AG08396 (cell line): ENCODE measurements around the gene VDAC1.
A peak's percentile ranks its signal among the peaks of the same experiment; 100 is the strongest.
"Not testable (repeated sequence)": the region's sequence is repeated elsewhere in the genome, so short reads cannot be mapped to it uniquely, and the experiment has no call there.

Experiments
- DNase-seq: peaks from one replicate; pipeline ENCODE4 v3.0.0; 2012; ENCODE audit warnings: low spot score, mixed read lengths

The VDAC1 gene

GRCh38 chr5:134004626-134005416 is at the start of gene VDAC1:
VDAC1 (minus strand) TSS chr5:134004975; CDS start chr5:133993012, 11,963 bp downstream.
- DNase-seq, result peak; percentile 97

- no peak for DNase-seq
Observed at GRCh38 chr5:134053840-134054338, 49.1 kb upstream of the VDAC1 start.

DNA sequence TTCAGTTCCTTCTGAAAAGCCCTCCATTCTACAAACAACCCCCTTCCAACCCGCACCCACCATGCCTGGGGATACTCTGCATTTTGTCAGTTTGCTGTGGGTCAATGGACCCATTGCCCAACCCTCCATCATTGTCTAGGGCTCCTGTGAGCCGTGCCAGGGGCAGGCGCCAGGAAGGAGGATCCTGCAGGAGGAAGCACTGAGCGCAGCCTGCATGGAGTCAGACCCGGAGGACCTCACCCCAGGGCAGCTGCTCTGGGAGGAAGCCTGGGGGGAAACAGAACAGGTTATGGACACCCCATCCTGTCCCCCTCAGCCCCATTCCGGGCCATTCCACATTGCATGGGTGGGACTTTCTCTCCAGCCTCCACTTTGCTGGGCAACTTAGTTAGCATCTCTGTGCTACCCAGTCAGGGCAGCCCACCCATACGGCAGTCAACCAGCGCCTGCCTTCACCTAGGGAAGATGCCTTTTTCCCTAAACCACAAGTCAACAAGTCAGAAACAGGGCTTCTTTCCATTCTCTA is 48.6 kb upstream of the VDAC1 start:
- no peak for DNase-seq

DNA sequence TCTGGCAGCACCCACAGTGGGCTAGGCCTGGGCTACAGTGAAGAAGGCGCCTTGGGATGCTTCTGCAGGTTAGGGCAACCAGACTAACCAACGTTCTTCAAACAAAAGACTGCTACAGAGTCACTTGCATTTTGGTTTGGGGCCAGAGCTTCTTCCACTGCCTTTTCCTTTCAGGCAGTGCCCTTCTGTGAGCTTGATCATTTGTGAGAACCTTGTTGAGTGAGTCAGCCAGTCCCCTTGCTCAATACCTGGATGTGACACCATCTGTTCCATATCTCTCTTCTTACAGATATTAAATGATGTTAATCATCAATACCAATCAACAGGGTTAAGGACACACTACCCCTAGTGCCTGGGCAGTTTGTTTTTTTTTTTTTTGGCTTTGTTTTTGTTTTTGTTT is 46.5 kb upstream of the VDAC1 start:
- DNase-seq, result no peak

- DNase-seq, result no peak
Observed at GRCh38 chr5:134048864-134049263, 44.1 kb upstream of the VDAC1 start.

GRCh38 chr5:134047687-134048056 is 42.9 kb upstream of the VDAC1 start:
- DNase-seq, result no peak

DNA sequence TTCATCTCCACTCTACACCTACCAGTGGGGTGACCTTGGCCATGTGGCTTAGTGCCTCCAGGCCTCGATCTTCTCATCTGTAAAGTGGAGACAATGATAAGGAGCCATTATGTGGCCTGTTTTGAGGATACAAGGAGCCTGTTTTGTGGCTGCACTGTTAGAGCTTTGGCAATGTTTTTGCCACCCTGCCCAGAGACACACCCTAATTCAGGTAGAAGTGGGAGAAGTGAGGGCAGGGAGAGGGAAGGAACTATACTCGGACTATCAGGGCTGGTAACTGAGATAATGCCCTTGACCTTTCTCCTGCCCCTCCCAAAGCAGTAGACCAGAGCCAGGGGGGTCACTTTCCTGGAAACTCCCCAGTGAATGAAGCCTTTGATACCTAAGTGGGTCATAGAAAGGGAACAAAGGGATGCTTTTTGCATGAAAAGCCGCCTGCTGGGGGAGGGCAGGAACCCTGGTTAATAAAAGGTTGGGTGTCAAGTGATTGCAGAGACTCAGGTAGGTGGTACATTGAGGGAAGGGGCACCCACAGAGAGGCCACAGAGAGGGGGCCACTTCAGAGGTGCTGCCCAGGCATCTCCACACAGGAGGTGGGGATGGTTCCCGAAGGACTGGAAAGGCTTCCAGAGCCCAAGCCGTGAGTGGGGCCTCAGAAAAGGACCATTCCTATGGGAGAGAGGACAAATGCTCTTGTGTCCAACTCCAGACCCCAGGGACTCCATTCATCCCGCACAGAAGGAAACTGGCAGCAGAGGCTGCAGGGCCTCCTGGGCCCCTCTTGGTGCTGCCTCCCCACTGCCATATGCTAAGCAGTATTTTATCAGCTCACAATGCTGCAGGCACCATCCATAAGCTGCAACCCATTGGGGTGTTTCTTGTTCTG is 42.3 kb upstream of the VDAC1 start:
- no peak for DNase-seq

DNA sequence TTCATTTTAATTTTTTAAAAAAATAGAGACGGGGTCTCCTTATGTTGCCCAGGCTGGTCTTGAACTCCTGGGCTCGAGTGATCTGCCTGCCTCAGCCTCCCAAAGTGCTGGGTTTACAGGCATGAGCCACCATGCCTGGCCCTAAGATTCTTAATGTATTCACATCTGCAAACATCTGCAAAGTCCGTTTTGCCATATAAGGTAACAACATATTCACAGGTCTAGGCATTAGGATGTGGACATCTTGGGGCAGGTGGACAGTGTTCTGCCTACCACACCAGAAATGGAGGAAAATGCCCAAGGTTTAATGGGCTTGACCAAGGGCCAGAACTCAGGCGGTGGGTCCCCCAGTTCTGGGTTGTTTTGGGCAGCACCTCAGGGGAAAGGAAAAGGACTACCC is 41.6 kb upstream of the VDAC1 start:
- no peak for DNase-seq

GRCh38 chr5:134043793-134044792 is 39.3 kb upstream of the VDAC1 start:
- DNase-seq, result no peak

DNA sequence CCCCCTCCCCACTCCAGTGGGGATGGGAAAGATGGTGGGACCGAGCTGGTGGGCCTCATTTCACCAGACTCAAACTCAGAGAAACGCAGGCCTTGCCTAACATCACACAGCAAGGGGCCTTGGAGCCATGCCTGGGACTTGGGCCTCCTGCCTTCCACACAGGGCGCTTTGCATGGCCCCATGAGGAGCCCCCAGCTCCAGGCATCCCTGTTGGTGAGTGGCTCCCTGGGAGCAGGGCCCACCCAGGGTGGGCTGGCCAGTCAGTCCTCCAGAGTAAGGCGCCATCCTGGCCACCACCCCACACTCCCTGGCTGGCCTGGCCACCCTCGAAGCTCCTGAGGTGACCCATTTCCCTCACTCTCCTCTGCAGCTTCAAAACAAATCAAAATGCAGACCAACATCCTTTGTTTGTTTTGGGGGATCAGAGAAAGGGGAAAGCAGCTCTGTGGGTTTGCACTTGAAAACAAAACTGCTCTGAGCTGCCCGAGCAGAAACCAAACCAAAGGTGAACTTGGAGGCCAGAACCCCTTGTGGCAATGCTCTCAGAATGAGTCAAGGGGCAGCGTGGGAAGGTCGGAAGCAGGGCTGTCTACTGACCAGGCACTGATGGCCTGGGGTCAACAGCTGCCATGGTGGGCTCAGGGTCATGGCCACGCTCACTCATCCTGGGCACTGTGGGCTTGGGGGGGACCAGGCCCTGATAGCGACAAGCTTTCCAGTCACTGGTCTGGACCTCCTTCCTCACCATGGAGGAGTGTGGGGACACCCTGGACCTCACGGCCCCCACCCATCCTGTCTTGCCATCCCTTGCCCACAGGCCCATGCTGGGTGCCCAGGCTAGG is 37.0 kb upstream of the VDAC1 start:
- DNase-seq, result no peak

DNA sequence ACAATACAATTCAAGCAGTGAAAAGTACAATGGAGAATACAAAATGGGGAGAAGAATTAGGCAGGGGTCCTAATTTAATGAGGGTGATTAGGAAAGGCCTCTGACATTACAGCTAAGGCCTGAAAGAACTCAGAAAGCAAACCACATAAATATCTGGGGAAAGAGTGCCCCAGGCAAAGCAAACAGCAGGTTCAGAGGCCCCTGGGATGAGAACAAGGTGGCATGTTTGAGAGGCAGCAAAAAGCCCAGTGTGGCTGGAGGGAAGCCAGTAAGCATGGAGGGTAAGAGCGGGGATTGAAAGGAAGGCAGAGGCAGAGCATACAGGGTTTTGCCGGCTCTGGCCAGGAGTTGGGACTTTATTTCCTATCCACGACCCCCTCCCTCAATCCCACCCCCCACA is 33.4 kb upstream of the VDAC1 start:
- no peak for DNase-seq

GRCh38 chr5:134037160-134037559 is 32.4 kb upstream of the VDAC1 start:
- DNase-seq, result no peak

- DNase-seq, result no peak
Observed at GRCh38 chr5:134034326-134034725, 29.6 kb upstream of the VDAC1 start.

DNA sequence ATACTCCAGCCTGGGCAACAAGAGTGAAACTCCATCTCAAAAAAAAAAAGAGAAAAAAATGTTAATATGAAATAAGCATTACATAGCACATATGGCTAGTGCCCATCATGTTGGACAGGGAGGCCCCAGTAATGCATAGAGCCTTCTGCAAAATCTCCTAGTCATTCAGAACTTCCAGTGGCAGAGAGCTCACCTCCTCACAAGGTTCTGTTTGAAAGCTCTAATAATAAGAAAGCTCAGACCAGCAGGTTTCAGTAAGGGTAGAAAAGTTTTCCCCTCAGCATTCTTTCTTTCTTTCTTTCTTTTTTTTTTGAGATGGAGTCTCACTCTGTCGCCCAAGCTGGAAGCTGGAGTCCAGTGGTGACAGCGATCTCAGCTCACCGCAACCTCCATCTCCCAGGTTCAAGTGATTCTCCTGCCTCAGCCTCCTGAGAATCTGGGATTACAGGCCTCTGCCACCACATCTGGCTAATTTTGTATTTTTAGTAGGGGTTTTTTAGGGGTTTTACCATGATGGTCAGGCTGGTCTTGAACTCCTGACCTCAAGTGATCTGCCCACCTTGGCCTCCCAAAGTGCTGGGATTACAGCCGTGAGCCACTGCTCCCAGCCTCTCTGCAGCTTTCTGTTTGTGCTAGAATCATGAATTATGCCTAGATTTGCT is 25.7 kb upstream of the VDAC1 start:
- not testable (repeated sequence) for DNase-seq

- peak; percentile 68 for DNase-seq
Observed at GRCh38 chr5:134029156-134029555, 24.4 kb upstream of the VDAC1 start.

GRCh38 chr5:134028496-134028895 is 23.7 kb upstream of the VDAC1 start:
- no peak for DNase-seq

DNA sequence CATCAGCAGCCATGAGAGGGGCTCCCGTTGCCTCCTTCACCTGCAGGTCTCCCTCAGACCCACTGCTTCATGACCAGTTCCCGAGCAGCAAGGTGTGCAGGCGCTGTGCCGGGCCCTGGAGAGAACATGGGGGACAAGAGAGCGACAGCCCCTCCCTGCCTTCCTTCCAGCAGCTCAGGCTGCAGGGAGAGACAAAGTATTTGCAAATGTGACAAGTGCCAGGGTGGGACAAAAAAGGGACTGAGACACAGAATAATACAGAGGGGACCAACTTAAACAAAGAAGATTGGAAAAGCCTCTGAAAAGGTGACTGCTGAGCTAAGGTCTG is 22.5 kb upstream of the VDAC1 start:
- no peak for DNase-seq

GRCh38 chr5:134026521-134027287 is 21.9 kb upstream of the VDAC1 start:
- peak; percentile 45 for DNase-seq

GRCh38 chr5:134025786-134026185 is 21.0 kb upstream of the VDAC1 start:
- no peak for DNase-seq
